AG10803 (cell line): ENCODE data around the gene TMEM14A.

ENCODE experiments used
- DNase-seq: peaks from one replicate; pipeline ENCODE4 v3.0.0; 2010; ENCODE audit warnings: low read depth
- H3K4me3 ChIP-seq: 2 replicates; pipeline ENCODE4 v1.5.1; 2011; ENCODE audit warnings: mild to moderate bottlenecking, low read length, control low read depth
- CTCF ChIP-seq: conservative IDR thresholded peaks from 2 replicates; pipeline ENCODE4 v1.5.1; 2011; ENCODE audit warnings: mild to moderate bottlenecking, low read length, control low read depth, inconsistent platforms

Gene TMEM14A

GRCh38 chr6:52664186-52664990, 6.5 kb upstream of the TMEM14A start:
- peak; percentile 96 for DNase-seq
- no peak for TF ChIP-seq CTCF
- H3K4me3 ChIP-seq: peak overlapping the region; percentile 79

- no peak for DNase-seq
- TF ChIP-seq CTCF: no peak
- peak overlapping the region; percentile 79 for H3K4me3 ChIP-seq
These were observed 5.8 kb upstream of the TMEM14A start for GRCh38 chr6:52664991-52665686.

DNA sequence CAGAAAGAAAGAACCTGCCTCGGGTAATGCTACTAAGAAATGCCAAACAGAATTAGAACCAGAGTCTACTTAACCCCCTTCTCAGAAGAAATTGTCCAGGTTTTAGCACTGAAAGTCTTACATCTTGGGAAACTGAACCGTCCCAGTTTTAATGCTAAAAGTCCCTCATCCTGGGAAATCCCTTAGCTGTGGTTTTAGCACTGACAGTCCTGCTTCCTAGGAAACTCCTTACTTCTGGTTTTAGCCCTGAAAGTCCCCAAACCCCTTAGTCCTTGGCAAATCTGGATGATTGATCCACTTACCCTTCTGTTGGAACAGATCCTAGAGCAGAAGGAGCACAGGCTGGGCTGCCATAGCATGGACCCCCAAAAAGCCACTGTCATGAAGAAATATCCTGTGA, 4.8 kb upstream of the TMEM14A start:
- H3K4me3 ChIP-seq: peak overlapping the region; percentile 79
- DNase-seq: no peak
- TF ChIP-seq CTCF: no peak

- H3K4me3 ChIP-seq: peak overlapping the region; percentile 79
- no peak for TF ChIP-seq CTCF
- no peak for DNase-seq
These were observed 4.4 kb upstream of the TMEM14A start for GRCh38 chr6:52666523-52666922.

GRCh38 chr6:52667572-52667971, 3.3 kb upstream of the TMEM14A start:
- no peak for TF ChIP-seq CTCF
- DNase-seq: no peak
- no peak overlapping the region for H3K4me3 ChIP-seq

GRCh38 chr6:52671676-52672075, 763 bp downstream of the TMEM14A start:
- DNase-seq: no peak
- peak overlapping the region; percentile 90 for H3K4me3 ChIP-seq
- TF ChIP-seq CTCF: no peak
